SK-N-SH treated with all-trans-retinoic acid at 6 μM for 48 hours (cell line): ENCODE results near the gene GPALPP1.
"Not testable (repeated sequence)": the region's sequence is repeated elsewhere in the genome, so short reads cannot be mapped to it uniquely, and the experiment has no call there.

Experiments used
- ATAC-seq: fragments of 200-7000 bp; cut with Tn5 transposase; 3 replicates; pipeline ENCODE4 v1.9.1; 2020; ENCODE audit warnings: mild to moderate bottlenecking, moderate library complexity
- ARNTL ChIP-seq: fragments of 450-650 bp; formaldehyde crosslinking; IDR thresholded peaks from 2 replicates; pipeline ENCODE4 v1.5.0; 2020; ENCODE audit warnings: low read depth, mild to moderate bottlenecking, moderate library complexity, borderline replicate concordance
- BACH2 ChIP-seq: fragments of 250-450 bp; sonication (Bioruptor Pico); IDR thresholded peaks from 2 replicates; pipeline ENCODE4 v1.9.0; 2021; ENCODE audit warnings: mild to moderate bottlenecking, borderline replicate concordance
- CSDC2 ChIP-seq: fragments of 250-450 bp; sonication (Bioruptor Pico); IDR thresholded peaks from 2 replicates; pipeline ENCODE4 v1.5.0; 2020; ENCODE audit warnings: mild to moderate bottlenecking, moderate library complexity
- CSRNP3 ChIP-seq: fragments of 250-450 bp; sonication (Bioruptor Pico); IDR thresholded peaks from 2 replicates; pipeline ENCODE4 v1.5.1; 2021; ENCODE audit warnings: mild to moderate bottlenecking, moderate library complexity
- ESRRG ChIP-seq: fragments of 250-450 bp; sonication (Bioruptor Pico); IDR thresholded peaks from 2 replicates; pipeline ENCODE4 v1.6.1; 2021; ENCODE audit warnings: mild to moderate bottlenecking
- GLIS3 ChIP-seq: fragments of 250-450 bp; sonication (Bioruptor Pico); IDR thresholded peaks from 2 replicates; pipeline ENCODE4 v1.5.0; 2020; ENCODE audit warnings: mild to moderate bottlenecking, moderate library complexity
- OSR1 ChIP-seq: fragments of 250-450 bp; sonication (Bioruptor Pico); IDR thresholded peaks from 2 replicates; pipeline ENCODE4 v1.8.0; 2022; ENCODE audit warnings: moderate library complexity, mild to moderate bottlenecking, inconsistent platforms
- PATZ1 ChIP-seq: fragments of 250-450 bp; sonication (Bioruptor Pico); IDR thresholded peaks from 2 replicates; pipeline ENCODE4 v1.8.0; 2020; ENCODE audit warnings: mild to moderate bottlenecking, moderate library complexity, borderline replicate concordance
- POU6F1 ChIP-seq: fragments of 250-450 bp; sonication (Bioruptor Pico); IDR thresholded peaks from 2 replicates; pipeline ENCODE4 v1.8.0; 2021; ENCODE audit warnings: low read depth, mild to moderate bottlenecking, moderate library complexity, borderline replicate concordance
- PPARA ChIP-seq: fragments of 250-450 bp; sonication (Bioruptor Pico); IDR thresholded peaks from 2 replicates; pipeline ENCODE4 v1.5.0; 2020; ENCODE audit warnings: mild to moderate bottlenecking, borderline replicate concordance
- RARB ChIP-seq: fragments of 250-450 bp; sonication (Bioruptor Pico); IDR thresholded peaks from 2 replicates; pipeline ENCODE4 v1.8.0; 2021; ENCODE audit warnings: mild to moderate bottlenecking, moderate library complexity
- SNAI2 ChIP-seq: fragments of 250-450 bp; sonication (Bioruptor Pico); IDR thresholded peaks from 2 replicates; pipeline ENCODE4 v1.5.0; 2020; ENCODE audit warnings: mild to moderate bottlenecking, moderate library complexity
- TCF4 ChIP-seq: fragments of 250-450 bp; sonication (Bioruptor Pico); IDR thresholded peaks from 2 replicates; pipeline ENCODE4 v1.8.0; 2021; ENCODE audit warnings: mild to moderate bottlenecking, moderate library complexity, borderline replicate concordance
- TOX ChIP-seq: fragments of 250-450 bp; sonication (Bioruptor Pico); IDR thresholded peaks from 2 replicates; pipeline ENCODE4 v1.8.0; 2021; ENCODE audit warnings: mild to moderate bottlenecking, moderate library complexity, borderline replicate concordance
- TSHZ2 ChIP-seq: fragments of 250-450 bp; sonication (Bioruptor Pico); IDR thresholded peaks from 2 replicates; pipeline ENCODE4 v1.5.0; 2020; ENCODE audit warnings: mild to moderate bottlenecking, moderate library complexity
- ZC3H10 ChIP-seq: fragments of 250-450 bp; sonication (Bioruptor Pico); IDR thresholded peaks from 2 replicates; pipeline ENCODE4 v1.5.1; 2021; ENCODE audit warnings: mild to moderate bottlenecking, moderate library complexity
- ZFP3 ChIP-seq: fragments of 250-450 bp; sonication (Bioruptor Pico); IDR thresholded peaks from 2 replicates; pipeline ENCODE4 v1.5.0; 2020; ENCODE audit warnings: mild to moderate bottlenecking, moderate library complexity
- ZFP30 ChIP-seq: fragments of 450-650 bp; formaldehyde crosslinking; IDR thresholded peaks from 2 replicates; pipeline ENCODE4 v1.5.0; 2022; ENCODE audit warnings: mild to moderate bottlenecking, moderate library complexity
- ZNF565 ChIP-seq: fragments of 450-650 bp; formaldehyde crosslinking; conservative IDR thresholded peaks from 2 replicates; pipeline ENCODE4 v1.5.0; 2020; ENCODE audit warnings: low read depth, mild to moderate bottlenecking, moderate library complexity
- ZNF8 ChIP-seq: fragments of 450-650 bp; formaldehyde crosslinking; IDR thresholded peaks from 2 replicates; pipeline ENCODE4 v1.5.0; 2020; ENCODE audit warnings: mild to moderate bottlenecking, moderate library complexity

Gene GPALPP1

GRCh38 chr13:45060062-45060461 lies 70.7 kb downstream of the GPALPP1 start:
- no peak for ATAC-seq
- TF ChIP-seq ARNTL (CRISPR knock-in tag) (no peak), GLIS3 (no peak), CSDC2 (CRISPR knock-in tag) (no peak), ZNF565 (no peak), ZC3H10 (CRISPR knock-in tag) (no peak), CSRNP3 (CRISPR knock-in tag) (no peak), PPARA (CRISPR knock-in tag) (no peak)

- no peak for ATAC-seq
- TF ChIP-seq ZFP30 (CRISPR knock-in tag), result no peak
These were observed 74.0 kb downstream of the GPALPP1 start for GRCh38 chr13:45063261-45063860.

- not testable (repeated sequence) for ATAC-seq
These were observed 74.6 kb downstream of the GPALPP1 start for GRCh38 chr13:45063889-45064288.

GRCh38 chr13:45064889-45065288 lies 75.6 kb downstream of the GPALPP1 start:
- no peak for TF ChIP-seq POU6F1 (CRISPR knock-in tag)
- TF ChIP-seq OSR1, result no peak
- TF ChIP-seq ARNTL (CRISPR knock-in tag), result no peak
- no peak for TF ChIP-seq GLIS3
- no peak for TF ChIP-seq ZFP3
- TF ChIP-seq ESRRG (CRISPR knock-in tag), result no peak
- no peak for TF ChIP-seq SNAI2
- TF ChIP-seq RARB (CRISPR knock-in tag), result no peak
- no peak for TF ChIP-seq ZNF8 (CRISPR knock-in tag)
- TF ChIP-seq PPARA (CRISPR knock-in tag), result no peak
- no peak for TF ChIP-seq ZNF565
- TF ChIP-seq BACH2 (CRISPR knock-in tag), result no peak
- TF ChIP-seq, all 23 proteins: peak for 0

GRCh38 chr13:45068036-45069001 lies 79.0 kb downstream of the GPALPP1 start:
- TF ChIP-seq RARB (CRISPR knock-in tag) (no peak), TSHZ2 (no peak), TOX (CRISPR knock-in tag) (no peak), TCF4 (no peak), GLIS3 (no peak), ZNF565 (no peak), OSR1 (no peak), ARNTL (CRISPR knock-in tag) (no peak), CSRNP3 (CRISPR knock-in tag) (no peak), ZFP30 (CRISPR knock-in tag) (no peak), PATZ1 (CRISPR knock-in tag) (no peak)
- no peak for ATAC-seq

More at GRCh38 chr13:45064889-45065288, 75.6 kb downstream of the GPALPP1 start:
- ATAC-seq, result no peak
